Upper lobe of left lung (tissue), 6 donors: ENCODE data around the gene PTPRJ. TPM values are rescaled to one million over a fixed set of nuclear protein-coding genes. Genes with fewer than 3 reads are reported as not detected.
"Not testable (repeated sequence)": the region's sequence is repeated elsewhere in the genome, so short reads cannot be mapped to it uniquely, and the experiment has no call there.

Experiments used
- ATAC-seq, 2 donors: fragments of 200-7000 bp; cut with Tn5 transposase; one replicate each; pipeline ENCODE4 v1.9.1; 2022; ENCODE audit warnings: mild to moderate bottlenecking in 2 of 2, moderate library complexity in 2 of 2; ENCODE audit not compliant: low FRiP score in 2 of 2
- DNase-seq, 2 donors: peaks; one replicate each; pipeline ENCODE4 v3.0.0-alpha.2; 2019 to 2020
- H3K27ac ChIP-seq, 4 donors: fragments of 200-600 bp; sonication (generic); one replicate each; pipeline ENCODE4 v1.5.1; 2016 to 2019
- H3K27me3 ChIP-seq, 4 donors: fragments of 200-600 bp; sonication (generic); one replicate each; pipeline ENCODE4 v1.5.1; 2017 to 2019
- H3K36me3 ChIP-seq, 4 donors: fragments of 200-600 bp; sonication (generic); one replicate each; pipeline ENCODE4 v1.5.1; 2016 to 2019
- H3K4me1 ChIP-seq, 4 donors: fragments of 200-600 bp; sonication (generic); one replicate each; pipeline ENCODE4 v1.5.1; 2018 to 2019
- H3K4me3 ChIP-seq, 4 donors: fragments of 200-600 bp; sonication (generic); one replicate each; pipeline ENCODE4 v1.5.1; 2017 to 2019; ENCODE audit warnings: mild to moderate bottlenecking in 2 of 4, moderate library complexity in 1 of 4
- H3K9me3 ChIP-seq, 4 donors: fragments of 200-600 bp; sonication (generic); one replicate each; pipeline ENCODE4 v1.5.1; 2018 to 2019
- CTCF ChIP-seq, 6 experiments: fragments of 450-650 bp in 4 of 6; fragments of 200-600 bp in 2 of 6; sonication (generic) in 2 of 6; IDR thresholded peaks; one replicate each; pipeline ENCODE4 v1.5.1; 2016 to 2019; ENCODE audit warnings: antibody characterized with exemption in 6 of 6
- EP300 ChIP-seq, 4 donors: sonication (generic); formaldehyde crosslinking; IDR thresholded peaks; one replicate each; pipeline ENCODE4 v1.5.1; 2017; ENCODE audit warnings: antibody characterized with exemption in 4 of 4, control low read depth in 2 of 4
- POLR2A ChIP-seq, 4 donors: fragments of 450-650 bp; IDR thresholded peaks; one replicate each; pipeline ENCODE4 v1.5.1; 2016 to 2017; ENCODE audit warnings: antibody characterized with exemption in 4 of 4, mild to moderate bottlenecking in 2 of 4
- POLR2AphosphoS5 ChIP-seq, 2 donors: sonication (generic); formaldehyde crosslinking; IDR thresholded peaks; one replicate each; pipeline ENCODE4 v1.5.1; 2017; ENCODE audit warnings: antibody characterized with exemption in 2 of 2
- WGBS, 2 donors: methylation state at CpG; one replicate each; pipeline ENCODE4 v1.1.5; 2017 to 2018; 5-methylcytosine and 5-hydroxymethylcytosine counted together
- total RNA-seq, 6 donors: library from RNA; depleted of rRNA in 4 of 6; stranded (reverse); fragments of >200 nt in 4 of 6; gene quantifications; one replicate each; pipeline versions ENCODE4 v1.1.0 to v1.2.1, GENCODE V29; 2016 to 2021
- donor health status: DM: no; HTN: no; CAD: no; lungs with moderate emphysema.
- donor health status: DM: no; HTN: yes; CAD: no; lungs with severe emphysema.

Gene PTPRJ
- total RNA-seq, 6 donors from 2014 or later, result 17.9 to 50.4 (median 32.9) TPM

- ATAC-seq, result peak in 1 of 2 donors; percentile 35
These were observed 38.8 kb downstream of the PTPRJ start for GRCh38 chr11:48019217-48019584.

GRCh38 chr11:48019595-48019994, 39.2 kb downstream of the PTPRJ start:
- no peak for ATAC-seq
- Histone ChIP-seq H3K9me3 (no peaks in the 10 kb centered on the region), H3K4me1 (peaks cover 30 to 56% (median 48%) of the 10 kb centered on the region in 4 donors), H3K4me3 (no peak overlapping the region), H3K27ac (peak overlapping the region; percentile 55 to 78 (median 68)), H3K36me3 (no peaks in the 10 kb centered on the region), H3K27me3 (no peaks in the 10 kb centered on the region)
- no peak for DNase-seq
- WGBS, 2 donors, result 68% methylated on average over 8 of the region's 8 CpGs
- no peak for TF ChIP-seq POLR2A (IDR thresholded peaks at IDR 0.05)
- no peak for TF ChIP-seq EP300 (IDR thresholded peaks at IDR 0.05)
- TF ChIP-seq POLR2AphosphoS5 (IDR thresholded peaks at IDR 0.05), result no peak
- no peak for TF ChIP-seq CTCF (IDR thresholded peaks at IDR 0.05)

More at GRCh38 chr11:48019217-48019584, 38.8 kb downstream of the PTPRJ start:
- H3K36me3 ChIP-seq, result no peaks in the 10 kb centered on the region
- DNase-seq, result peak in 1 of 2 donors; percentile 49
- H3K27ac ChIP-seq, result peak overlapping the region; percentile 55 to 78 (median 68)
- H3K4me1 ChIP-seq, result peaks cover 32 to 60% (median 49%) of the 10 kb centered on the region in 4 donors
- TF ChIP-seq POLR2A (IDR thresholded peaks at IDR 0.05) (no peak), EP300 (IDR thresholded peaks at IDR 0.05) (no peak), CTCF (IDR thresholded peaks at IDR 0.05) (no peak), POLR2AphosphoS5 (IDR thresholded peaks at IDR 0.05) (no peak)
- no peaks in the 10 kb centered on the region for H3K9me3 ChIP-seq
- no peaks in the 10 kb centered on the region for H3K27me3 ChIP-seq
- no peak overlapping the region for H3K4me3 ChIP-seq
- WGBS, 2 donors, result 42 to 52% methylated on average over 2 to 6 of the region's 6 CpGs

GRCh38 chr11:48020092-48020755, 39.9 kb downstream of the PTPRJ start:
- H3K4me3 ChIP-seq, result no peak overlapping the region
- no peaks in the 10 kb centered on the region for H3K36me3 ChIP-seq
- 68 to 72% methylated on average over 14 to 17 of the region's 17 CpGs for WGBS, 2 donors
- no peaks in the 10 kb centered on the region for H3K9me3 ChIP-seq
- DNase-seq (peak in 1 of 2 donors; percentile 64), ATAC-seq (peak; percentile 61 to 89)
- peaks cover 26 to 49% (median 43%) of the 10 kb centered on the region in 4 donors for H3K4me1 ChIP-seq
- TF ChIP-seq CTCF (IDR thresholded peaks at IDR 0.05), result peak in 3 of 6 experiments; percentile 14 to 30 (median 18)
- no peak for TF ChIP-seq EP300 (IDR thresholded peaks at IDR 0.05)
- TF ChIP-seq POLR2AphosphoS5 (IDR thresholded peaks at IDR 0.05), result peak; percentile 10 to 14
- peak overlapping the region; percentile 62 to 78 (median 70) for H3K27ac ChIP-seq
- no peaks in the 10 kb centered on the region for H3K27me3 ChIP-seq

- DNase-seq, H3K4me3 ChIP-seq, H3K9me3 ChIP-seq, ATAC-seq, H3K27me3 ChIP-seq, H3K36me3 ChIP-seq: not testable (repeated sequence)
- Histone ChIP-seq H3K27ac (peak overlapping the region in 1 of 4 donors; percentile 78), H3K4me1 (peaks cover 26 to 41% (median 37%) of the 10 kb centered on the region in 4 donors)
- 95 to 98% methylated on average over 10 of the region's 10 CpGs for WGBS, 2 donors
These were observed 41.0 kb downstream of the PTPRJ start for GRCh38 chr11:48021201-48021820.

GRCh38 chr11:48022445-48022844, 42.1 kb downstream of the PTPRJ start:
- DNase-seq, result no peak
- H3K36me3 ChIP-seq, result no peaks in the 10 kb centered on the region
- ATAC-seq, result no peak
- no peaks in the 10 kb centered on the region for H3K27me3 ChIP-seq
- TF ChIP-seq POLR2AphosphoS5 (IDR thresholded peaks at IDR 0.05) (no peak), POLR2A (IDR thresholded peaks at IDR 0.05) (no peak), CTCF (IDR thresholded peaks at IDR 0.05) (no peak), EP300 (IDR thresholded peaks at IDR 0.05) (no peak)
- H3K4me1 ChIP-seq, result peaks cover 23 to 35% (median 30%) of the 10 kb centered on the region in 4 donors
- H3K4me3 ChIP-seq, result no peak overlapping the region
- H3K9me3 ChIP-seq, result no peaks in the 10 kb centered on the region
- 74 to 80% methylated on average over 4 of the region's 4 CpGs for WGBS, 2 donors
- H3K27ac ChIP-seq, result peak overlapping the region in 2 of 4 donors; percentile 41 to 43

- H3K4me1 ChIP-seq, result peaks cover 12 to 26% (median 21%) of the 10 kb centered on the region in 4 donors
- not testable (repeated sequence) for H3K27me3 ChIP-seq, H3K4me3 ChIP-seq, H3K36me3 ChIP-seq, H3K9me3 ChIP-seq, H3K27ac ChIP-seq, ATAC-seq, DNase-seq
- 87 to 97% methylated on average over 7 of the region's 7 CpGs for WGBS, 2 donors
These were observed 43.2 kb downstream of the PTPRJ start for GRCh38 chr11:48023608-48024007.
